NB4 (cell line): ENCODE measurements around the gene ADAM23.

Experiments
- DNase-seq: peaks from one replicate; pipeline ENCODE4 v3.0.0; 2010; ENCODE audit warnings: low read depth
- H3K4me3 ChIP-seq: one replicate; pipeline ENCODE4 v1.5.1; 2011; ENCODE audit warnings: mild to moderate bottlenecking, low read depth, low read length, moderate library complexity
- MYC ChIP-seq: IDR thresholded peaks from 2 replicates; pipeline ENCODE4 v1.6.1; 2011; ENCODE audit warnings: low read depth, low read length
- POLR2A ChIP-seq: IDR thresholded peaks from 2 replicates; pipeline ENCODE4 v1.6.1; 2011; ENCODE audit warnings: mild to moderate bottlenecking; ENCODE audit not compliant: insufficient read length; ENCODE audit errors: extremely low read depth
- TF ChIP-seq, protein P1 (sequence below): IDR thresholded peaks from 2 replicates; pipeline ENCODE4 v1.6.1; 2011; ENCODE audit warnings: low read depth, low read length
- TF ChIP-seq, protein P2 (sequence below): IDR thresholded peaks from one replicate; pipeline ENCODE4 v1.5.1; 2012; ENCODE audit warnings: low read depth, low read length

The ADAM23 gene

DNA sequence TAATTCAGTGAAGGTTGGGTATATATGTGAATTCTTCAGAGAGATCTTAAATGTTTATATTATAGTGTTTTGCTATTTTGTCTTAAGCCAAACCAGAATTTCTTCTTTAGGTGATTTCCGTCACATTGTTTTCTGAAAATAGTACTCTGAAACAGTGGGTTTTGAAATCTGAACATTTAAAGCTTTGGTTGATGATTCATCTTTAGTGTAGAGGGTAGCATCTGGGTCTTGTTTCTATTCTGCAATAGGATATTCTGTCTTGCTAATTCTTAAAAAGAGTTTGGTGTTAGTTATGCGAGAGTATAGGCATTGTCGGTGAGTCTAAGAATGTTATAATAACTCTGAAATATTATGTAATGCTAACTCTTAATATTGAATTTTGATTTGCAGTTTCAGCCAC lies 129.4 kb downstream of the ADAM23 start:
- TF ChIP-seq, protein P1, sequence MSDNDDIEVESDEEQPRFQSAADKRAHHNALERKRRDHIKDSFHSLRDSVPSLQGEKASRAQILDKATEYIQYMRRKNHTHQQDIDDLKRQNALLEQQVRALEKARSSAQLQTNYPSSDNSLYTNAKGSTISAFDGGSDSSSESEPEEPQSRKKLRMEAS = no peak
- TF ChIP-seq POLR2A = no peak
- TF ChIP-seq, protein P2, sequence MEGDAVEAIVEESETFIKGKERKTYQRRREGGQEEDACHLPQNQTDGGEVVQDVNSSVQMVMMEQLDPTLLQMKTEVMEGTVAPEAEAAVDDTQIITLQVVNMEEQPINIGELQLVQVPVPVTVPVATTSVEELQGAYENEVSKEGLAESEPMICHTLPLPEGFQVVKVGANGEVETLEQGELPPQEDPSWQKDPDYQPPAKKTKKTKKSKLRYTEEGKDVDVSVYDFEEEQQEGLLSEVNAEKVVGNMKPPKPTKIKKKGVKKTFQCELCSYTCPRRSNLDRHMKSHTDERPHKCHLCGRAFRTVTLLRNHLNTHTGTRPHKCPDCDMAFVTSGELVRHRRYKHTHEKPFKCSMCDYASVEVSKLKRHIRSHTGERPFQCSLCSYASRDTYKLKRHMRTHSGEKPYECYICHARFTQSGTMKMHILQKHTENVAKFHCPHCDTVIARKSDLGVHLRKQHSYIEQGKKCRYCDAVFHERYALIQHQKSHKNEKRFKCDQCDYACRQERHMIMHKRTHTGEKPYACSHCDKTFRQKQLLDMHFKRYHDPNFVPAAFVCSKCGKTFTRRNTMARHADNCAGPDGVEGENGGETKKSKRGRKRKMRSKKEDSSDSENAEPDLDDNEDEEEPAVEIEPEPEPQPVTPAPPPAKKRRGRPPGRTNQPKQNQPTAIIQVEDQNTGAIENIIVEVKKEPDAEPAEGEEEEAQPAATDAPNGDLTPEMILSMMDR = no peak
- no peak for TF ChIP-seq MYC
- no peak for DNase-seq
- no peak overlapping the region for H3K4me3 ChIP-seq

DNA sequence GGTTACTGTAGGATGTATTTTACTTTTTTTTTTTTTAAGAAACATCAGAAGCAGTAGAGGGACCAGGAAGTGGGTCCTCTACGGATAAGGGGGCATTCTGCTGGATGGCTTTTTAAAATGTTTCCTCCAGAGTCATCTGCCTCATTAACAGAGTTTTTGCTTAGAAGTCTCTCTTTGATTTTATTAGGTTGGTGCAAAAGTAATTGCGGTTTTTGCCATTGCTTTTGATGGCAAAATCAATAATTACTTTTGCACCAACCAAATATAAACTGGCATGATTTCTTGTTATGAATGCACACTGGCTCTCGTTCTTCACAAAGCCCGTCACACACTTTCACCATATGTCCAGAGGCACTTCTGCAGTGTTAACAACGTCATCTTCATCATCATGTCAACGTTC lies 130.5 kb downstream of the ADAM23 start:
- H3K4me3 ChIP-seq = no peak overlapping the region
- TF ChIP-seq, protein P2 = no peak
- TF ChIP-seq MYC (no peak), POLR2A (no peak)
- TF ChIP-seq, protein P1 = no peak
- DNase-seq = no peak

DNA sequence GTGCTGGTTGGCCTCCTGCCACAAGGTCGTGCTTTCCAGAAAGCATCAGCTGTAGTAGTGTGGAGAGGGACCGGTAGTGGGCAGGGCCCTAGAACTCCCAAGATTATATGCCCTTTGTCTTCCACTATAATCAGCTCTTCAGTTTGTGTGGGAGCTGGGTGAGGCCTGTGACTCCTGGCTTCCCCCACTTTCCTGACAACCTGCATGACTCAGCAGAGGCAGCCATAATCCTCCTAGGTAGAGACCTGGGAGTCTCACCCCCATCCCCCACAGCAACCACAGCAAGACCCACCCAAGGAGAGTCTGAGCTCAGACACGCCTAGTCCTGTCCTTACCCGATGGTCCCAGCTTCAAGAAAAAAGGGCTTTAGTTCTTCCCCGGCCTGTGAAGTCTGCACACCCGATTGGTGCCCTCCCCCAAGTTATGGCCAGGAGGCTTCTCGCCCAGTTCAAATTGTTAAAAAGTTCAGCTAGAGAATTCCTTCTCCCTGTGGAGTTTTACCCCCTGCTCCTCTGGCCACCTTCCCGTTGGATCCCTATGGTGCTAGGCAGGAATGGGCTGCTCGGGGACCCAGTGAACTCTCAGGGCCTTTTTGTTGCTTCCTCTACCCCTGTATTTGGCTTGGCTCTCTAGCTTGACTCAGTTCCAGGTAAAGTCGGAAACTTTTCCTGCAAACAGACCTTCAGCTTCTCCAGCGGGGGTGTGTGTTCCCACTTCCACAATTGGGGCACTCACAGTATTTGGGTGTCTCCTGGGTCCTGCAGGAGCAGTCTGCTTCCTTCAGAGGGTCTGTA lies 141.2 kb downstream of the ADAM23 start:
- H3K4me3 ChIP-seq = no peak overlapping the region
- TF ChIP-seq, protein P2 = no peak
- no peak for TF ChIP-seq POLR2A
- TF ChIP-seq, protein P1 = no peak
- DNase-seq = no peak

DNA sequence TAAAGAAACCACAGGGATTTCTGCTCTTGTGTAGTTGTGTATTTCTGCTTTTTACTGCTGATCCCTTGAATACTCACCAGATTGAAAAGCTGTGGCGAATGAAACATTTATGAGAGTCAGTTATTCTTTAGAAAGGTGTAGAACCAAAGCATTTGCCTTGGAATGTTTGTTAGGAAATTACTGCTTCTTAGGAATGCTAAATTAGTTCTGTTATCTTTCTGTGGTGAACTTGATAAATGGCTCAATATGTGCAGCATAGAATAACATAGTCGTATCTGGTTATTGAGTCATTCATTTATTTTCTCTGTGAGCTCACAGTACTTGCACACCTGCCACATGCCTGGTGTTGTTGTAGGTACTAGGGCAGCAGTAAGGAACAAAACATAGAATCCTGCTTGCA lies 142.0 kb downstream of the ADAM23 start:
- no peak overlapping the region for H3K4me3 ChIP-seq
- DNase-seq = no peak
- TF ChIP-seq, protein P1 = no peak
- TF ChIP-seq MYC (no peak), POLR2A (no peak)
- TF ChIP-seq, protein P2 = no peak

DNA sequence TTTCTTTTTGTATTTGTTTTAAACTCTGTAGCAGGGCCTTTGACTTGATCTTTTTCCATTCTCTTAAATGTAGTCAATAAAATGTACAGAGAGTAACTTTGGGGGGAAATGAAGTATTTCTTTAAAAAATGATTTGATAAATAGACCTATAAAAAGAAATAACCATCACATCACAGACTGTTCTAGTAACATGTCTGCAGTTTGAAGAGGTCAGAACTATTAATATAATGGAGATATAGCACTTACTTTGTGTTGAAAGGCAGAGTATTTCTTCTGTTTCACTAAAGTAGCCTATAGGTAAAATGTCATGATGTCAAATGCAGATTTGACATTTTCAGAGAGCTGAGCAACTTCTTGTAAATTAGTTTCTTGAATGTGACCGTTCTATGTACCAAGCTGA lies 143.3 kb downstream of the ADAM23 start:
- H3K4me3 ChIP-seq = no peak overlapping the region
- TF ChIP-seq, protein P1 = no peak
- TF ChIP-seq, protein P2 = no peak
- TF ChIP-seq MYC (no peak), POLR2A (no peak)
- DNase-seq = no peak
